Lower leg skin (tissue), 4 donors: ENCODE data around the gene TRPM8. TPM values are rescaled to one million over a fixed set of nuclear protein-coding genes. Genes with fewer than 3 reads are reported as not detected.

Source experiments
- DNase-seq, 2 donors: peaks; one replicate each; pipeline ENCODE4 v3.0.0-alpha.2; 2019; ENCODE audit warnings: low spot score in 2 of 2
- H3K4me3 ChIP-seq: fragments of 200-600 bp; sonication (generic); 2 replicates; pipeline ENCODE4 v1.5.1; 2017; ENCODE audit warnings: mild to moderate bottlenecking, low read depth; ENCODE audit not compliant: poor library complexity, severe bottlenecking
- CTCF ChIP-seq, 3 donors: fragments of 450-650 bp; IDR thresholded peaks; one replicate each; pipeline ENCODE4 v1.5.1; 2016; ENCODE audit warnings: antibody characterized with exemption in 3 of 3, mild to moderate bottlenecking in 3 of 3, moderate library complexity in 2 of 3
- POLR2A ChIP-seq, 2 donors: fragments of 450-650 bp; IDR thresholded peaks; one replicate each; pipeline ENCODE4 v1.6.1; 2016 to 2017; ENCODE audit warnings: antibody characterized with exemption in 2 of 2, mild to moderate bottlenecking in 1 of 2, moderate library complexity in 1 of 2
- WGBS, 2 donors: methylation state at CpG; one replicate each; pipeline ENCODE4 v1.1.5; 2018; 5-methylcytosine and 5-hydroxymethylcytosine counted together
- intact Hi-C: fragments of 100-400 bp; cut with DNase I; formaldehyde crosslinking; loops from one replicate; pipeline ENCODE4 v1.15.0; 2023; ENCODE audit warnings: low total_unique reads
- total RNA-seq, 4 donors: library from RNA; depleted of rRNA; stranded (reverse); fragments of >200 nt; gene quantifications; one replicate each; pipeline ENCODE4 v1.1.0, GENCODE V29; 2016

Gene TRPM8
- total RNA-seq, 4 donors from 2014 or later: 0.46 TPM; not detected in 2

- 87 to 90% methylated on average over 7 of the region's 7 CpGs for WGBS, 2 donors
- DNase-seq: no peak
- H3K4me3 ChIP-seq: no peak overlapping the region
- intact Hi-C loops: no loop called here
- TF ChIP-seq POLR2A (IDR thresholded peaks at IDR 0.05) (no peak), CTCF (IDR thresholded peaks at IDR 0.05) (no peak)
Observed at GRCh38 chr2:233991196-233991595, 74.0 kb downstream of the TRPM8 start.

GRCh38 chr2:233992513-233993217, 75.5 kb downstream of the TRPM8 start:
- WGBS, 2 donors: 73 to 84% methylated on average over 7 of the region's 7 CpGs
- TF ChIP-seq CTCF (IDR thresholded peaks at IDR 0.05) (no peak), POLR2A (IDR thresholded peaks at IDR 0.05) (no peak)
- intact Hi-C loops: no loop called here
- no peak for DNase-seq
- no peak overlapping the region for H3K4me3 ChIP-seq

- no peak for DNase-seq
- TF ChIP-seq CTCF (IDR thresholded peaks at IDR 0.05): no peak
- no peak for TF ChIP-seq POLR2A (IDR thresholded peaks at IDR 0.05)
- no peak overlapping the region for H3K4me3 ChIP-seq
- WGBS, 2 donors: 69 to 77% methylated on average over 1 of the region's 1 CpG
- intact Hi-C loops: no loop called here
Observed at GRCh38 chr2:233993461-233993860, 76.3 kb downstream of the TRPM8 start.

- WGBS, 2 donors: 78 to 79% methylated on average over 5 of the region's 5 CpGs
- DNase-seq: no peak
- no peak for TF ChIP-seq CTCF (IDR thresholded peaks at IDR 0.05)
- TF ChIP-seq POLR2A (IDR thresholded peaks at IDR 0.05): no peak
- H3K4me3 ChIP-seq: no peak overlapping the region
- intact Hi-C loops: no loop called here
Observed at GRCh38 chr2:233994151-233994550, 77.0 kb downstream of the TRPM8 start.

GRCh38 chr2:233996000-233996399, 78.8 kb downstream of the TRPM8 start:
- DNase-seq: no peak
- intact Hi-C loops: no loop called here
- no peak overlapping the region for H3K4me3 ChIP-seq
- TF ChIP-seq CTCF (IDR thresholded peaks at IDR 0.05) (no peak), POLR2A (IDR thresholded peaks at IDR 0.05) (no peak)
- WGBS, 2 donors: 70 to 73% methylated on average over 5 of the region's 5 CpGs

GRCh38 chr2:233996461-233996860, 79.3 kb downstream of the TRPM8 start:
- no peak for DNase-seq
- H3K4me3 ChIP-seq: no peak overlapping the region
- WGBS, 2 donors: 60 to 61% methylated on average over 5 of the region's 5 CpGs
- intact Hi-C loops: no loop called here
- TF ChIP-seq POLR2A (IDR thresholded peaks at IDR 0.05) (no peak), CTCF (IDR thresholded peaks at IDR 0.05) (no peak)
